Stimulated activated CD8-positive, alpha-beta memory T cell treated with anti-CD3 and anti-CD28 coated beads, Interleukin-12 subunit alpha, Interleukin-12 subunit beta, amount 100 ng/mL, for 1 hour (primary cell): ENCODE measurements around the gene ASF1B.

Source experiments
- DNase-seq: peaks from one replicate; pipeline ENCODE4 v3.0.0-alpha.2; 2020; ENCODE audit warnings: low read depth

Gene ASF1B

DNA sequence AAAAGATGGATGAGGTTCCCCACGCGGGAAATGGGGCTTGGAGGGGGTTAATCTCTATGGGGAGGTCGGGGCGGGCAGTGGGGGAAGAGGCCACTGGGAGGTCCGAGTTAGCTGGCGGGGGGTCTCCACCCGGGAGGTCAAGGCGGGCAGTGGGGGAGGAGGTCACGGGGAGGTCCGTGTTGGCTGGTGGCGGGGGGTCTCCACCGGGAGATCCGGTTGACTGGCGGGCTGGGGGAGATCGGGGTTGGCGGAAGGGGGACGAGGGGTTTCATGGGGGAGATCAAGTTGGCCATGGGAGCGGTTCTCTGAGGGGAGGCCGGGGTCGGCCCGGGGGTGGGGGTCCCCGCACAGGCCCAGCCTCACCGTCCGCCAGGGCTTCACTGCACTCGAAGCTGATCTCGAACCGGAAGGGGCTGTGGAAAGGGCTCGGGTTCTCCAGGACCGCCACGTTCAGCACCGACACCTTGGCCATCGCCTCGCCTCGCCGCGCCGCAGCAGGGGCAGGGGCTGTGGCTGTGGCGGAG is 342 bp downstream of the ASF1B start:
- DNase-seq, result no peak

DNA sequence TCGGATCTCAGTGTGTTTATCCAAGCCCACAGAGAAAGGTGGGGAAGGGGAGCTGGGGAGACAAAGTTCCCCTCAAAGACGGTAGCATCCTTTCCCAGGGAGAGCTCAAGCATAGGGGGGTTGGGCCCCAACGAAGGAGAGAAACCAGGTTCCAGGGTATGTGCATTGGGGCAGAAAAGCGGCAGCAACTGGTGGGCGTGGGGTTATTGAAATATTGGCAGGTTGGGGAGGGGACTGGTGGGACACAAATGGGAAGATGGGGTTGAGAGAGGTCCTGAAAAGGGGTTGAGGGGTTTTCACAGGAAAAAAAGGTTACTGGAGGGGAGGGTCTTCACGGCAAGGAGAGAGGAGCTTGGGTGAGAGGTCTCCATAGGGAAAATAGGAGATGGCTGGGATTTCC is 1.0 kb downstream of the ASF1B start:
- no peak for DNase-seq

DNA sequence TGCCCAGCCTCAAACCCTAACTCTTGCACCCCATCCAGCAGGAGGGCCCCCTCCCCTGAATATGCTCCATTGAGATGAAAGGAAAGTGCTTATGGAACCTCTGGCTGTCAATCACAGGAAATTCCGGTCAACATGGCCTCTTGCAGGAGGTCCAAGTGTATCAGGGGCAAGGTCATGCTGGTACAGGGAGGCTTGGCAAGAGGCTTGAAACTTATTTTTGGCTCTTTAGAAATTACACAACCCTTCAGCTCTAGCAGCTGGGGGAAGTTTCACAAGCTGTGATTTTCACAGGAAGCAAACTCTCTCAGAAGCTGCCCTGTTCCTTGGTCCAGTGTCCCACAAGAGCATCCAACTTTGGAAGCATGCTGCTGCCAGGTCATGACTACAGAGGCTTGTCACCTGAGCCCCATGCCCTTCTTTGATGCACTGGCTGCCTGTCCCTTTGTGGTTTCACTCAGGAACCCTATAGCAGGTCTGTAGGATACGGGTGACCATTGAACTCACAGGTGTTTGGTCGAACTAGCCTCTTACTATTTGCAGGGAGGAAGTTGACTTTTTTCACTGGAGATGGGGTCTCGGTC is 8.4 kb downstream of the ASF1B start:
- DNase-seq, result no peak

DNA sequence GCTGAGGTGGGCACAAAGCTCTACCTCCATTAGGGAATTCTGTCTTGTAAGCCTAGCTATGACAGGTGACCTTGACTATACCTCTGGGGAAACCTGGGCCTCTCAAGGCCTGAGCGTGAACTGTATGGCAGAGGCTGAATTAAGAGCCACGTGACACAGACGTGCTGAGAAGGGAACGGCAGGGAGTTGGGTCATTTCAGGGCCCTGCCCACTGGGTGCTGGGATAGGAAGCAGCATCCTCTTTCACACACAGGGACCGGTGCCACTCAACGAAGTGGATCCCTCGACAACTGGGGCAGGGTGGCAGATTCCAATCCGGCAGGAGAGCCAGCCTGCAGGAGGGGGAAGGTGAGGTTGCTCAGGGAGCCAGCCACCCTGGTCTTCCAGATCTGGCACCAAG is 9.2 kb downstream of the ASF1B start:
- no peak for DNase-seq

DNA sequence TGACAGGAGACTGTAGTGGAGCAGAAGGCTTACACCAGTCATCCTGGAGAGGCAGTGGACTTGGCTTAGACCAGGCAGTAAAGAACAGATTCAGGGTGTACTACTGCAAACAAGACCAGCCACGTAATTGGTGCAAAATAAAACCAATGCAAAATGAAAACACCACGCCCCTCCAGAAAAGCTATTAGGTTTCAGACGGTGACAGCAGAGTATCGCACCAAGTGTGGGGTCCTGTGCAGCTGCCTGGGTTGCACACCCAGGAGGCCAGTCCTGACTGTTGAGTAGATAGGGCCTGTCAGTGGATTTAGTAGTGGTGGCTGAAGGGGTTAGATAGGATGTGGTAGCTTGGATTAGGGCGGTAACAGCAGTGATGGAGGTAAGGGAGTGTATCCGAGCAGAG is 13.5 kb downstream of the ASF1B start:
- DNase-seq, result no peak

DNA sequence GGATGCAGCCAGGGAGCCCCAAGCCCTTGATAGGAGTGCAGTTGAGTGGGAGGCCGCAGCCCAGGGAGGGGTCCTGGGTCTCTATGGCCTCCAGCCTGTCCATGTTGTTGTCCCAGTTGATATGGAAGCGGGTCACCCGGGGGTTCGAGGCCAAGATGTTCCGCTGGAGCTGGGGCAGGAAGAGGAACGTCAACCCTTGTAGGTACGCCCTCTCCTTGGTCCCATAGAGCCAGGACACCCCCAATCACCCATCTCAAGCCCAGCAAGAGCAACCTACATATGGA is 15.9 kb downstream of the ASF1B start:
- DNase-seq, result no peak

DNA sequence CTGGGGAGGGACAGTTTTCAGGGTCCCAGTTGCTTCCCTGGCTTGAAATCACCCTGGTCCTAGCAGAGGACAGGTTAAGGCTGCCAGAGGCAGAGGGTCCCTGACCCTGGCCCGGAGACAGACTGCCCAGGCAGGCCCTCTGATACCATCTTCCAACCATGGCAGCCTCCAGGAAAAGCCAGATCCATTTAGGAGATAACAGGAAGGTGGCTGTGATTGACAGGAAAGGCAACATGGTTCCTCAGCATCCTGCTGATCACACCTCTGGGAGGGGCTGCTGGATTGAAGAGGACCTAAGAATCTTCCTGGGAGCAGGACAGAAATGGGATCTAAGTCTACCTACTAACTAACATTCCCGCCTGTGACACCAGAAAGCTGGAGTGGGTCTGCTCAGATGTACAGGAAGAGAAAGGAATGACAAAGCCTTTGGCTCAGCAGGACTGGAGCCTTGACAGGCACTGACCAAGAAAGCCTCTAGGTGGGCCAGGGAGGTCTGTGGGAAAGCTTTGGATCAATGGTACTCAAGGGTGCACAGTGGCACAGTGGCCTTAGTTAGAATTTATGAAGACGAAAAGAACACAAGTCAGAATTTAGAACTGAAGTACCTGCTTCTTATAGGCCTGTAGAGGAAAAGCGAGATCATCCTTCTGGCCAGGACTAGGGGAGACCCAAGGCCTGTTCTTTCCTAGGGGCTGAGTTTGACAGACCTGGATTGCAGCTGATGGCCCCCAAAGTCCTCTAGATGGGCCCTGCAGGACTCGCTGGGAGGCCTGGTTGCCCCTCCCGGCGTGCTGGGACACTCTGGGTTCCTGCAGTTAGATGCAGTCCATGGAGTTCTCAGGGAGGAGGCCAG is 16.5 kb downstream of the ASF1B start:
- no peak for DNase-seq

DNA sequence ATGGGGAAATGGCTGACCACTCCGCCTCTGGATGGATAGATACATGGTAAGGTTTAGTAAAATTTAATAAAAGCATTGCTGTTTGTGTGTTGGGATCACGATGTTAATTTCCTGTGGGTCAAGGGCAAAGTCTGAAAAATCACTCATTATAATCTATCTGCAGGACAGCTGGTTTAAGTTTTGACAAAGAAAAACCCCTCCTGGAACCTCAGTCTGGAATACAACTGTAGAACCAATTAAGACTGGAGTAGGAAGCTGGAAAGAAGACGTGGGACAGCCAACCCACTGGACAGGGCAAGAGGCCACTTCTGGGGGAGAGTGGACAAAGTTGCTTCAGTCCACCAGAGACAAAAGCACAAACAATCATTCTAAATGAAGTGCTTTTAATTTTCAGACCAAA is 17.2 kb downstream of the ASF1B start:
- no peak for DNase-seq

DNA sequence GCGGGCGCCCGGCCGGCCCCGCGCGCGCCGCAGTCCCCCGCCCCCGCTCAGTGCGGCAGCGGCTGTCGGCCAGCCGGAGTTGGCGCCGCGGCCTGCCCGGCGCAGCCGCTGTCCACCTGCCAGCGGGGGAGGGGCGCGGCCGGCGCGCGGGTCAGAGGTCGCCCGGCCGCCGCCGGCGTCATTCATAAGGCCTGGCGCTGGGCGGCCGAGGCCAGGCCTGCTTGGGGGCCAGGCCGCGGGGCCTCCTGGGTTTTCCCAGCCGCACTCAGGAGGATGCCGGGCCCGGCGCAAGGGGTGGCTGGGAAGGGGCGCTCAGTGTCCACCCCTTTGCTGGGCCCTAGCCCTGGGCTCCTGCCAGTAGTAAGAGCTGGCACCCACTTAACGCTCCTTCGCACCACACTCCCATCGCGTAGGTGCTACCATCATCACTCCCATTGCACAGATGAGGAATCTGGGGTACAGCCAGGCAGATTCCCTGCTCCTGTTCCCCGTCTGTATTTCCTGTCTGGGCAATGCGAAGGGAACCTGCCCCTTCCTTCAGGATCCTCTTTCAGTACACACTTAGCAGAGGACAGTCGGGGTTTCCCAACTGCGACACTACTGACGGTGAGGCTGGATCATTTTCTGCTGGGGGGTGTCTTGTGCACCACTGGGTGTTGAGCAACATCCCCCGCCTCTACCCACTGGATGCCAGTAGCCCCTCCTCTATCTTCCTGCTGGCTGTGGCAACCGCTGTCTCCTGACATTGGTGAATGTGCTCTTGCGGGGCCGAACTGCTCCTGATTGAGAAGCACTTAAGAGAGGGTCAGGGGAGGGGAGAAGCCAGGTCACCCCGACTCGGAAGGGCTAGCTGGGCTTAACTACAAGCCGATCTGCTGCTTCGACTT is 18.0 kb downstream of the ASF1B start:
- no peak for DNase-seq

DNA sequence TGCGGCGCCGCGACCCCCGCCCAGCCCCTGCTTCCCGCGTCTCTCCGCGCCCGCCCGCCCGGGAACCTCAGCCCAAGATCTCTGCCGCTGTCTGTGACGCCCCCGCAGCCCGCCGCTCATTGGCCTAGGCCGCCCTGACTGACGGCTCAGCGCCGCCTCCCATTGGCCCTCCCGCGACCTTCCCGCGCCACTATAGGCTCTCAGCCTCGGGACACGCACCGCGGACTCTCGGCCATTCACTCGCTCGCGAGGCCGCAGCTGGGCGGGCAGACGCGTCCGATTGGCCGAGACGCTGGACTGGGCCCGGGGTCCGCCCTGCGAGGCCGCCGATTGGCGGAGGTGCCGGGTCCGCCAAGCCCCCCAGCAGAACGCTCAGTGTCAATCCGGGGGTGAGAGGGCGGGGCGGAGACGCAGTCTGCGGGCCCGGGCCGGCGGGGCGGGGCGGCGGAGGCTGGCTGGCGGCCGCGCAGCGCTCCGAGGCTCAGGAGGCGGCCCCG is 18.7 kb downstream of the ASF1B start, which contains the start of gene PRKACA:
PRKACA (minus strand) TSS at position 95 of the 497 bp plus-strand sequence. CDS start 215 bp downstream, outside the sequence.
- DNase-seq, result peak; percentile 95

DNA sequence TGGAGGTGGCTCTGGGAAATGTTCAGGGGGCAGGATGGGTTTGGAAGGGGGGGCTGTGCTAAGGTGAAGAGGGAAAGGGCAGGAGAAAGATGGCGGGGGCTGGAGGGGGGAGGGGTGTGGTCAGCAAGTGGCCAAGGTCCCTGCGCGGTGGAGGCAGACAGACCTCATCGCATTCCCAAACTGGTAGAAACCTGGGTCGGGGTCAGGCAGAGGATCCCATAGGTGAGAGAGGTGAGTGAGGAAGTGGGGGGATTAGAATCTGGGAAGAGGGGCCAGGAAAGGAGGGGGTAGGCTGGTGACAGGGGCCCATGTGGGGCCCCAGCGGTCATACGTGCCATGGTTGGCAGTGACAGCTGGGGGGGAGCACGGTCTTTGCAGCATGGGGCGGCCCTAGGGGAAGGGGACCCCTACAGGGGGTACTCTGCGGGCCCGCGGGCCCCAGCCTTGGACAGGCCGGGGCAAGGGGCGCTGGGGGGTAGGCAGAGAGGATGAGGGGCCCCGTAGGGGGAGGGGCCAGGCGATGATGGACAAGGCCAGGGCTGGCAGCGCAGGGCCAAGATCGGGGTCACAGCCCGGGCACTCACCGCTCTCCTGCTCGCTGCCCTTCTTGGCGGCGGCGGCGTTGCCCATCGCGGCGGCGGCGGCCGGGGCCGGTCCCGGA is 19.3 kb downstream of the ASF1B start:
- no peak for DNase-seq

DNA sequence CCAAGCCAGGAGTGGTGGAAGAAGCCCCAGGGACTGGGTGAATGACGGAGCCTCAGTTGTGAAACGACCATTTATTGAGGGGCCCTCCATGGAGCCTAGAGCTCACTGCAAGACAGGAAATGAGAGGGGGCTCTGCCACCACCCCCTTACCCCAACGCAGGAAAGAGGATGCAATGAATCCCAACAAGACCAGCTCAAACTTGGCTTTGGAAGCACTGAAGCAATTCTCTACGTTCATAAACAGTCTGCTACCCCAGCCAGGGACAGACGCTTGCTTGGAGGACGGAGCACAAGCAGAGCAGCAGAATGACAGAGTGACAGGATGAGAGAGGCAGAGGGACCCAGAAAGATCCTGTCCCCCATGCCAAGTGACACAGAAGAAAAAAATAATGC is 19.9 kb downstream of the ASF1B start:
- DNase-seq, result no peak

DNA sequence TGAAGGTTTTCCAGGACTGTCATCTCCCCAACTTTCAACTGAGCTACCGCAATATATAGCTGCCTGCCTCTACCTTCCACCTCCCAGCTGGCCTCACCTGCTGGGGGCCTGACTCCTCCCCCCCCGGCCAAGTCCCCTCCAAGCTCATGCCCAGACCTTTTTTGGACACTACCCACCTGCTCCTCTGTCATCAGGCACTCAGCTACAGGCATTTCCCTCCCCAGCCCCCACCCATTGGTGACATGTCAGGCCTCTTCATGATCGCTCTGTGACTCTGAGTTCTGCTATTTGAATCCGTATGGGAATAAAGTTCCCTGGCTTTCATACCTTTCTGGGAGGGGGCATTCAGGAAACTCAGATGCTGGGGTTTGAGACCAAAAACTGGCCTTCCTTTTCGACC is 20.6 kb downstream of the ASF1B start:
- DNase-seq, result no peak

DNA sequence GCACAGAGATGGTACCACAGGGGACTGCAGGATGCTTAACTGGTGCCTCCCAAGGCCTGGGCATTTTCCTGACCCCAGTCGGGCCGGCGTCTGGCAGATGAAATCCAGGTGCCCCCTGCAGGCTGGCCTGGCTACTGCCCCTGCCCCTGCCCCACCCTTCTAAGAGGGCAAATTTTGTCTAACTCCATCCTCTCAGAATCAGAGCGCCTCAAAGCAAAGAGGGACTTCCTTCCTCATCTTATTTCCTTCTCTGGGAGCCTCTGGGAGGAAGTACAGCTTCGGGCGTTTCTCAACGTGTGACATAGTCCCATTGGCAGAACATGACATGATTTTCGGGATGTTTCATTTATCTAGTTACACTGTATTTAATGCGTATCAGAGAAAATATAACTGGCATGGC is 21.5 kb downstream of the ASF1B start:
- DNase-seq, result no peak

DNA sequence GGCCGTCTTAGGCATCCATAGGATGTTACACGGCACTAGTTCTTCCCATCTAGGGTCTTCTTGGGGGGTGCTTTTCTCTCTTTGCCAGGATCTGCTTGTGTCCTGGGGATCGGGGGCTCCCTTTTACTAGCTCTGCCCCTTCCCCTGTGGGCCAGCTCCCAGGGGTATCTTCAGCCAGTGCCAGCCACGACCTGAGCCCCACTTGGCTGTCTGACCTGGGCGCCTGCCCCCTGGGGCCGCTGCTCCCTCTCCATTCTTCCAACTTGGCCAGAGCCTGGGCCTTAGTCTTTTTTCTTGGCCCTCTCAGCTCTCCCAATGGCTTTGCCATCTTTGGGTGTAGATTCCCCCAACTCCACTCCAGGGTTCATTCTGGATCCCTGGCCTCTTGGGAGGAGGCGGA is 21.9 kb downstream of the ASF1B start:
- DNase-seq, result no peak

DNA sequence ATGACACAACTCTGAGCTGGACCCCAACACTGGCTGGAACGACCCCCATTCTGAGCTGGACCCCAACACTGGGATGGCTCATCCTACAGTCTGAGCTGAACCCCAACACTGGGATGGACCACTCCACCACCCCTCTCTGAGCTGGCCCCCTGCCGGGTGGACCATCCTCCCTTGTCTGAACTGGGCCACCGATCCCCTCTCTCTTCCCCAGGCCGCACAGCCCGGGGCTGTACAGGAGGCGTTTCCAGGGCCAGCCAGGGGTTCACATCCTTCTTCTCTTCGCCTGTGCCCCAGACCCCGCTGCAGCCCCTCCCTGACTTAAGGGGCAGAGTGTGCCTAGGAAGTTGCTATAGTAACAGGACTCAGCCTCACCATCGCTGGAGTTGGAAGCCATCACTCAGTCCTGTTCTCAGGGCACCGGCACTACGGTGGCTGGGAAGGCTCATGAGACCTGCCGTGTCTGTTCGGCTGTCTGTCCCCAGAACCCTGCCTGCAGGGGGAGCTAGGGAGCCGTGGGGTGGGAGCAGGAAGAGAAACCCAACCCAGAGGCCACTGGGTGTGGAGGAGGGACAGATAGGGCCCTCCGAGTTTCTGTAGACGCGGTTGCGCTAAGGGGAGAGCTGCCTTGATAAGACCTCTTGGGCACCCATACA is 22.5 kb downstream of the ASF1B start:
- DNase-seq, result no peak

DNA sequence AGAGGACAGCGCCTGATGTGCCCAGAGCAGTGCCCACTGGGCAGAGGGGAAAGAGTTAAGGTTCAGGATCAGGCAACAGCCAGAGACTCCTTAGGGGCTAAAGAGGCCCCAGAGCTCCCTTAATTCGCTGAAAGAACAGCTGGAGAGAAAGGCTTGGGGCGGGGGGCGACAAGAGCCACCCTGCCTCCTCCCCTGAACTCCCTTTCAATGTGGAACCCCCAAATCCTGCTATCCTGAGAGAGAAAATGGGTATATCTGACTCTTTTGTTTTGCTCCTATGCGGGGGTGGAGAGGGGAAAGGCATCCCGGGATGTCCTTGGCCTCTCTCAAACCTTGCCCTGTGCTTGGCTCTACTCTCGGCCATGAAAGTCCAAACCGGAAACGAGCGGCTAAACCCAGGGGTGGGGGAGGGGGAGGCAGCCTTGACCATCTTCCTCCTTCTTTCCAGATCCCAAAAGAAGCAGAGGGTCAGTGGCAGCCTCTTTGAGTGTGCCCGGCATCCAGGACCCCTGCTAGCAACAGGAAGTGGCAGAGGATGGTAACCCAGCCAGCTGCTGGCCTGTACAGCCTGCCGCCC is 23.5 kb downstream of the ASF1B start:
- DNase-seq, result no peak

DNA sequence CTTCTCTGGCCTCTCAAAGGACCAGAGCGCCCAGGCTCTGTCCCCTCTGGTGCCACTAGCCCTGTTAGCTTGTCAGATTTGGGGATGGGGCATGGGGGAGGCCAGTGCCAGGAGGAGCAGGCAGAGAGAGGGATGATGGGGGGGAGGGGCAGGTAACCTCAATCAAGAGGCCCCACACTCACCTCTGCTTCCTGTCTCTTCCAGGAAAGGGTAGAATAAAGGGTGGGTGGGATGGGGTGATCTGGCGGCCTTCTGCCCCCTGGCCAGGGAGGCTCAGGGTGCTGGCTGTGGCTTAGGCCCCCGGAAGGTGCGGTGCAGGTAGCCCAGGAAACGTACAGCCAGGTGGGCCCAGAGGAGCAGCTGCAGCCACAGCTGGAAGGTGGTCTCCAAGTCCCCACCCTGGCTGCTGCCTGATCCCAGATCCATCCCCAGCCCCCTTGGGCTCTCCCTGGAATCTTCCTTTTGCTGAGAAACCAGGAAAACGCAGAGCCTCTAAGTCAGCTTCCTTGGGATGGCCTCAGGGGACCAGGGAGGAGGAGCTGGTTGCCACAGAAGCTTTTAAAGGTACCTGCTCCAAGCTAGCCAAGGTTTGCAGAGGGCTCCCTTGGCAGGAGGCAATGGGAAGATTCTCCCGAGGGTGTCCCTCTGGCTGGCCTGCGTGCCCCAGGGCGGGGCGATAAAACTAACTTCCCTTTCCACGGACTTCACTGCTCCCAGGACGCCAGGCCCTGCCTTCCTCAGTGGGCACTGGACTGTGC is 24.2 kb downstream of the ASF1B start:
- no peak for DNase-seq

DNA sequence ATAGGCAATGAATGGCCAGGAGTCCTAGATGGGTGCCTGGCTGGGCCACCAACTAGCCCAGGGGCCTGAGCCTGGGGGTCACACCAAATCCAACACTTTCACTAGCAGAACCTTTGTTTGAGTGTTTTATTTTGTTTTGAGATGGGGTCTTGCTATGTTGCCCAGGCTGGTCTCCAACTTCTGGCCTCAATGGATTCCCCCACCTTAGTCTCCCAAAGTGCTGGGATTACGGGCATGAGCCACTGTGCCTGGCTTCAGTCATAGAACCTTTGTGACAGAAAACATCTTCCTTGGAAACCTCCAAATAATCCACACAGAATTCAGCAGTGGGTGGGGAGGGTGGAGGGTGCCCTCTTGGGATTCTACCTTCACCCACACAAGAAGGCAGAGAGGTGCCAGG is 24.9 kb downstream of the ASF1B start:
- DNase-seq, result no peak

DNA sequence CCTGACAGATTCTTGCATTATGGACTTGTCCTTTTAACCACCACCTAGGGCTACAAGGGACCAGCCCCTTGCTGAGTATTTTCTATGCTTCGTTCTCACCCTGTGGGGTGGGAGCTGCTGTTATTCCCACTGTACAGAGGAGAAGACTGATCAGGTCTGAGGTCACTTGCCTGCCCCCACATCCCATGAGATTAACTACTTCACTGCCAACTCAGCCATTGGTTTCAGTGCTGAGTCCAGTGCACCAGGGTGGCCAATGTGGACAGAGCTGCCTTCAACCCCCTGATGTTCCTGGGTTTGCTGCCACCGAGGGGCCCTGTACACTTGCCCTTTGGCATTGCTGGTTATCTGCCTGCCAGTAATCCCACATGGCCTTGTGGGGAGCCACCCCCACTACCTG is 25.7 kb downstream of the ASF1B start:
- DNase-seq, result no peak
